ENCODE results near the gene EXOC6B. TPM values are rescaled to one million over a fixed set of nuclear protein-coding genes. Genes with fewer than 3 reads are reported as not detected.

The EXOC6B gene
- total RNA-seq, 4 donors from 2014 or later: 22.6 to 47.3 (median 32.5) TPM

- no peak for DNase-seq
- no peak overlapping the region for H3K4me3 ChIP-seq (replicated peaks in 1 of 3)
- peaks cover 15 to 18% of the 10 kb centered on the region in 2 donors for H3K4me1 ChIP-seq
- intact Hi-C loops (cut with DNase I): no loop called here
- H3K9me3 ChIP-seq: no peaks in the 10 kb centered on the region
- TF ChIP-seq POLR2A (IDR thresholded peaks at IDR 0.05) (no peak), CTCF (IDR thresholded peaks at IDR 0.05) (no peak)
- no peaks in the 10 kb centered on the region for H3K36me3 ChIP-seq
- 59 to 60% methylated on average over 1 of the region's 1 CpG for WGBS, 2 donors
- H3K27me3 ChIP-seq: no peaks in the 10 kb centered on the region
- peak overlapping the region in 1 of 3 donors; percentile 53 for H3K27ac ChIP-seq
Measured at GRCh38 chr2:72794572-72794971, 31.3 kb downstream of the EXOC6B start.

- H3K27me3 ChIP-seq: no peaks in the 10 kb centered on the region
- peak; percentile 17 to 19 for DNase-seq
- WGBS, 2 donors: 42 to 47% methylated on average over 3 of the region's 3 CpGs
- no peak for TF ChIP-seq POLR2A (IDR thresholded peaks at IDR 0.05)
- TF ChIP-seq CTCF (IDR thresholded peaks at IDR 0.05): no peak
- no peaks in the 10 kb centered on the region for H3K36me3 ChIP-seq
- no peak overlapping the region for H3K4me3 ChIP-seq (replicated peaks in 1 of 3)
- H3K9me3 ChIP-seq: no peaks in the 10 kb centered on the region
- H3K4me1 ChIP-seq: peaks cover 15 to 21% of the 10 kb centered on the region in 2 donors
- intact Hi-C loops (cut with DNase I): no loop called here
- H3K27ac ChIP-seq: peak overlapping the region; percentile 20 to 53 (median 43)
Measured at GRCh38 chr2:72793798-72794440, 31.9 kb downstream of the EXOC6B start.

GRCh38 chr2:72789241-72789640, 36.6 kb downstream of the EXOC6B start:
- no peak overlapping the region for H3K4me3 ChIP-seq (replicated peaks in 1 of 3)
- peaks cover 7 to 16% of the 10 kb centered on the region in 2 donors for H3K4me1 ChIP-seq
- no peaks in the 10 kb centered on the region for H3K36me3 ChIP-seq
- no peak for DNase-seq
- H3K27ac ChIP-seq: no peak overlapping the region
- no peaks in the 10 kb centered on the region for H3K27me3 ChIP-seq
- 88 to 96% methylated on average over 1 of the region's 1 CpG for WGBS, 2 donors
- no peak for TF ChIP-seq POLR2A (IDR thresholded peaks at IDR 0.05)
- no peak for TF ChIP-seq CTCF (IDR thresholded peaks at IDR 0.05)
- no peaks in the 10 kb centered on the region for H3K9me3 ChIP-seq
- intact Hi-C loops (cut with DNase I): no loop called here

- no peak for DNase-seq
- Histone ChIP-seq H3K27me3 (no peaks in the 10 kb centered on the region), H3K9me3 (no peaks in the 10 kb centered on the region), H3K36me3 (no peaks in the 10 kb centered on the region), H3K4me1 (peaks cover 3 to 11% of the 10 kb centered on the region in 2 donors), H3K27ac (no peak overlapping the region), H3K4me3 (replicated peaks in 1 of 3) (no peak overlapping the region)
- no peak for TF ChIP-seq CTCF (IDR thresholded peaks at IDR 0.05)
- no peak for TF ChIP-seq POLR2A (IDR thresholded peaks at IDR 0.05)
- intact Hi-C loops (cut with DNase I): no loop called here
- 100% methylated on average over 1 of the region's 1 CpG for WGBS, 2 donors
Measured at GRCh38 chr2:72788756-72789155, 37.1 kb downstream of the EXOC6B start.

- intact Hi-C loops (cut with DNase I): no loop called here
- DNase-seq: no peak
- H3K27me3 ChIP-seq: no peaks in the 10 kb centered on the region
- H3K4me3 ChIP-seq (replicated peaks in 1 of 3): no peak overlapping the region
- H3K27ac ChIP-seq: no peak overlapping the region
- 83 to 88% methylated on average over 1 of the region's 1 CpG for WGBS, 2 donors
- peaks cover 4 to 16% of the 10 kb centered on the region in 2 donors for H3K4me1 ChIP-seq
- no peak for TF ChIP-seq CTCF (IDR thresholded peaks at IDR 0.05)
- TF ChIP-seq POLR2A (IDR thresholded peaks at IDR 0.05): no peak
- H3K36me3 ChIP-seq: no peaks in the 10 kb centered on the region
- H3K9me3 ChIP-seq: no peaks in the 10 kb centered on the region
Measured at GRCh38 chr2:72785517-72785916, 40.3 kb downstream of the EXOC6B start.
